GM12878 (cell line): Measurements from ENCODE around the gene RGS18.

ENCODE experiments used
- CEBPB ChIP-seq, 2 experiments: fragments of 150-350 bp in 1 of 2; IDR thresholded peaks; 2 replicates each; pipeline ENCODE4 v1.6.1; 2012 to 2014; ENCODE audit warnings: low read depth in 2 of 2, low read length in 2 of 2, borderline replicate concordance in 1 of 2, inconsistent platforms in 1 of 2
- CTCF ChIP-seq, 3 experiments: IDR thresholded peaks in 2 of 3; conservative IDR thresholded peaks in 1 of 3; 2 replicates each; pipeline ENCODE4 v1.5.1; 2011; ENCODE audit warnings: low read depth in 3 of 3, low read length in 3 of 3, mild to moderate bottlenecking in 3 of 3, control low read depth in 2 of 3, moderate library complexity in 2 of 3, inconsistent platforms in 1 of 3, mixed read lengths in 1 of 3; ENCODE audit not compliant: control insufficient read depth in 2 of 3, insufficient read depth in 1 of 3; ENCODE audit errors: extremely low read depth in 1 of 3
- EGR1 ChIP-seq, 2 experiments: IDR thresholded peaks; 1 replicate in 1 of 2; 2 replicates in 1 of 2; pipeline ENCODE4 v1.6.1; 2011 to 2012; ENCODE audit warnings: low read depth in 2 of 2, low read length in 2 of 2, borderline replicate concordance in 1 of 2, mild to moderate bottlenecking in 1 of 2, moderate library complexity in 1 of 2
- EZH2 ChIP-seq: IDR thresholded peaks from 2 replicates; pipeline ENCODE4 v1.6.1; 2012; ENCODE audit warnings: low read depth, mild to moderate bottlenecking, control low read depth, inconsistent platforms, low read length, borderline replicate concordance; ENCODE audit not compliant: control insufficient read depth
- FOS ChIP-seq: IDR thresholded peaks from 3 replicates; pipeline ENCODE4 v1.6.1; 2011; ENCODE audit warnings: borderline replicate concordance; ENCODE audit not compliant: insufficient read length; ENCODE audit errors: extremely low read depth
- HDGF ChIP-seq: fragments of 450-650 bp; IDR thresholded peaks from 2 replicates; pipeline ENCODE4 v1.6.1; 2016; ENCODE audit warnings: antibody characterized with exemption
- POLR2A ChIP-seq: IDR thresholded peaks from 2 replicates; pipeline ENCODE4 v1.6.1; 2011; ENCODE audit warnings: low read depth, mild to moderate bottlenecking, low read length
- PRDM15 ChIP-seq: fragments of 450-650 bp; formaldehyde crosslinking; IDR thresholded peaks from 2 replicates; pipeline ENCODE4 v1.4.0; 2020; ENCODE audit warnings: mild to moderate bottlenecking, moderate library complexity
- RELB ChIP-seq: fragments of 450-650 bp; IDR thresholded peaks from 2 replicates; pipeline ENCODE4 v1.6.1; 2017; ENCODE audit warnings: low read depth, mild to moderate bottlenecking, moderate library complexity
- SUPT20H ChIP-seq: IDR thresholded peaks from 2 replicates; pipeline ENCODE4 v1.6.1; 2011; ENCODE audit warnings: low read depth, mild to moderate bottlenecking, low read length, moderate library complexity, borderline replicate concordance; ENCODE audit not compliant: control insufficient read depth
- ZNF384 ChIP-seq: IDR thresholded peaks from 2 replicates; pipeline ENCODE4 v1.6.1; 2012; ENCODE audit warnings: low read depth, mild to moderate bottlenecking, low read length, improper control_type of control experiment, borderline replicate concordance

DNA sequence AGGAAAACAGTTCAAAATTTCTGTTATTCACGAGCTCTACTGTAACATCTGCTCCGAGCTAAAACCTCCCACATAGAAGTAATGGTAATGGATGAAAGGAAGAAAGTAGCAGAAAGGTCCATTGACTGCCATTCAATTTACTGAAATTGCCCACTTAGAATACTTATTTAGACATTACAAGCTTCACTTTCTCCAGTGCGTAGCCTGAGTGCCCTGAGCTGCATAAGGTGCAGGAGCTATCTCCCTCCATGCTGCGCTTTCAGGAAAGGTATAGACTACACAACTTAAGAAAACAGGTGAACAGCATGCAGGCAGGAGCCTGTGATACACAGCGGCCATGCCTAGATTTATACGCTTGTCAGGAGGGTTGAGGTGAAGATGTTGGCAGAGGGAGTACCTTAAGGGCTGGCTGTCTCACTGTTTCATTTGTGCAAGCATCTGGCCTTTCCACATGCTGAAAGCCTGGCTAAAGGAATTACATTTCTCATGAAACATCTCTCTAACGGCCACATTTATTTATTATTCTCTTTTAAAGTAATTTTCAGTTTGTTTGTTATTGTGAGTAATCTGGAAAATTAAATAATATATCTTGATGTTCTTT, 74.7 kb downstream of the RGS18 start:
- TF ChIP-seq CTCF (IDR thresholded peaks at IDR 0.05 in 2 of 3, conservative IDR thresholded peaks at IDR 0.05 in 1 of 3; ENCODE audit: control insufficient read depth in 2 of 3, extremely low read depth in 1 of 3, insufficient read depth in 1 of 3, low read depth in 3 of 3, low read length in 3 of 3) (no peak), CEBPB (IDR thresholded peaks at IDR 0.05; ENCODE audit: borderline replicate concordance in 1 of 2, low read depth in 2 of 2, low read length in 2 of 2) (no peak), EZH2 (no peak), POLR2A (no peak), ZNF384 (no peak), FOS (no peak), SUPT20H (no peak), PRDM15 (CRISPR knock-in tag) (no peak), HDGF (no peak), EGR1 (IDR thresholded peaks at IDR 0.05; ENCODE audit: borderline replicate concordance in 1 of 2, low read depth in 2 of 2, low read length in 2 of 2) (no peak), RELB (no peak)
